Breast epithelium (tissue), 4 donors: ENCODE data around the gene ZHX3. TPM values are rescaled to one million over a fixed set of nuclear protein-coding genes. Genes with fewer than 3 reads are reported as not detected.

ENCODE experiments used
- DNase-seq, 2 donors: peaks; one replicate each; pipeline ENCODE4 v3.0.0-alpha.2; 2019; ENCODE audit warnings: low spot score in 2 of 2
- H3K27ac ChIP-seq, 2 donors: fragments of 200-600 bp; sonication (generic) in 1 of 2; one replicate each; pipeline ENCODE4 v1.5.1; 2016 to 2019; ENCODE audit warnings: mild to moderate bottlenecking in 1 of 2
- H3K27me3 ChIP-seq, 2 donors: fragments of 200-600 bp; sonication (generic) in 1 of 2; one replicate each; pipeline versions ENCODE4 v1.5.1 to v1.6.0; 2017 to 2019; ENCODE audit warnings: control low read depth in 1 of 2, mild to moderate bottlenecking in 1 of 2
- H3K36me3 ChIP-seq: fragments of 200-600 bp; one replicate; pipeline ENCODE4 v1.5.1; 2019
- H3K4me1 ChIP-seq, 2 donors: fragments of 200-600 bp; sonication (generic); one replicate each; pipeline ENCODE4 v1.5.1; 2016 to 2019; ENCODE audit warnings: control low read depth in 1 of 2
- H3K4me3 ChIP-seq, 3 donors: fragments of 200-600 bp; sonication (generic); 1 replicate in 2 of 3; 2 replicates in 1 of 3; pipeline ENCODE4 v1.5.1; 2016 to 2019; ENCODE audit warnings: mild to moderate bottlenecking in 3 of 3, moderate library complexity in 2 of 3
- H3K9me3 ChIP-seq, 2 donors: fragments of 200-600 bp; sonication (generic) in 1 of 2; one replicate each; pipeline ENCODE4 v1.5.1; 2016 to 2019; ENCODE audit warnings: control low read depth in 1 of 2
- POLR2A ChIP-seq: fragments of 450-650 bp; IDR thresholded peaks from one replicate; pipeline ENCODE4 v1.6.1; 2016; ENCODE audit warnings: antibody characterized with exemption, mild to moderate bottlenecking, moderate library complexity
- POLR2AphosphoS5 ChIP-seq, 3 donors: sonication (generic); formaldehyde crosslinking; IDR thresholded peaks; one replicate each; pipeline ENCODE4 v1.6.1; 2017; ENCODE audit warnings: antibody characterized with exemption in 3 of 3
- intact Hi-C: fragments of 100-400 bp; cut with DNase I; formaldehyde crosslinking; loops from one replicate; pipeline ENCODE4 v1.15.1; 2023; ENCODE audit warnings: low total_unique reads
- total RNA-seq, 3 donors: library from RNA; depleted of rRNA; stranded (reverse); fragments of >200 nt; gene quantifications; one replicate each; pipeline ENCODE4 v1.1.0, GENCODE V29; 2016
- TF ChIP-seq, protein P1 (sequence below), 3 donors: fragments of 450-650 bp; IDR thresholded peaks; one replicate each; pipeline ENCODE4 v1.5.1; 2016 to 2017; ENCODE audit warnings: antibody characterized with exemption in 3 of 3, mild to moderate bottlenecking in 3 of 3, moderate library complexity in 3 of 3

The ZHX3 gene
- total RNA-seq, 3 donors from 2014 or later: 34.4 to 35.7 (median 34.6) TPM

DNA sequence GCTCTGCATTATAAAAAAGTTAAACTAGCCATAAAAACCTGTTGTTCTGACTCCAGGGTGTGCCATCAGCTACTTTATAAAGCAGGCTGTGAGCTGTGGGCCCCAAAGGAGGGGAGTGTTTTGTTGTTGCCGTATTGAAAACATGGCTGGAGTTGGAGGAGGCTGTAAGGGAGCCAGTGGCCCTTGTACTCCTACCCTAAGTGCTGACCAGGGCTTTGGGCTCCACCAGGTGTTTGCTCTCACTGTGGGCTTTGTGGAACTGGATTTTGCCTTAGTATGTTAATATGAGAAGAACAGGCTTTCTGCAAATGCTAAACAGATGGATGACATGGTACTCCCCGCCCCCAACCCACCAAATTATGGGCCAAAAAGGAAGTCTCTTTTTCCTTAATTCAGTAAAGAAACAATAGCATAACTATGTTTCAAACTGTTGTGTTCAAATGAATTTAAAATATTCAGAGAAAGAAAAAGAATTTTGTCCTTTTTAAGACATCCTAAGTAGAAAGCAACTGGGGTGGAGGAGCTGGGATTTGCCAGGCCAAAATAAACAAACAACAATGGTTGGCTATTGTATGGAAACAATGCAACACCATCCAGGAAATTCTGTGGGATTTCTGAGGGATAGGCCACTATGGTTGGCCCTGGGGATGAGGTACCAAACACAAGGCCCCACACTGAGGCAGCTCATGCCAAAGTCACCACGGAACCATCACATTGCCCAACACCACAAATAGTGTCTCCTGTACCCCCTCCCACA, 116.9 kb downstream of the ZHX3 start:
- H3K4me1 ChIP-seq: no peaks in the 10 kb centered on the region
- H3K36me3 ChIP-seq: no peaks in the 10 kb centered on the region
- intact Hi-C loops: no loop called here
- H3K9me3 ChIP-seq: peaks cover 0 to 16% of the 10 kb centered on the region in 2 donors
- TF ChIP-seq, protein P1, sequence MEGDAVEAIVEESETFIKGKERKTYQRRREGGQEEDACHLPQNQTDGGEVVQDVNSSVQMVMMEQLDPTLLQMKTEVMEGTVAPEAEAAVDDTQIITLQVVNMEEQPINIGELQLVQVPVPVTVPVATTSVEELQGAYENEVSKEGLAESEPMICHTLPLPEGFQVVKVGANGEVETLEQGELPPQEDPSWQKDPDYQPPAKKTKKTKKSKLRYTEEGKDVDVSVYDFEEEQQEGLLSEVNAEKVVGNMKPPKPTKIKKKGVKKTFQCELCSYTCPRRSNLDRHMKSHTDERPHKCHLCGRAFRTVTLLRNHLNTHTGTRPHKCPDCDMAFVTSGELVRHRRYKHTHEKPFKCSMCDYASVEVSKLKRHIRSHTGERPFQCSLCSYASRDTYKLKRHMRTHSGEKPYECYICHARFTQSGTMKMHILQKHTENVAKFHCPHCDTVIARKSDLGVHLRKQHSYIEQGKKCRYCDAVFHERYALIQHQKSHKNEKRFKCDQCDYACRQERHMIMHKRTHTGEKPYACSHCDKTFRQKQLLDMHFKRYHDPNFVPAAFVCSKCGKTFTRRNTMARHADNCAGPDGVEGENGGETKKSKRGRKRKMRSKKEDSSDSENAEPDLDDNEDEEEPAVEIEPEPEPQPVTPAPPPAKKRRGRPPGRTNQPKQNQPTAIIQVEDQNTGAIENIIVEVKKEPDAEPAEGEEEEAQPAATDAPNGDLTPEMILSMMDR (IDR thresholded peaks at IDR 0.05): no peak
- TF ChIP-seq POLR2A (no peak), POLR2AphosphoS5 (IDR thresholded peaks at IDR 0.05) (no peak)
- H3K27ac ChIP-seq: peak overlapping the region in 1 of 2 donors; percentile 49
- no peak for DNase-seq
- H3K27me3 ChIP-seq: no peaks in the 10 kb centered on the region
- H3K4me3 ChIP-seq: no peak overlapping the region

DNA sequence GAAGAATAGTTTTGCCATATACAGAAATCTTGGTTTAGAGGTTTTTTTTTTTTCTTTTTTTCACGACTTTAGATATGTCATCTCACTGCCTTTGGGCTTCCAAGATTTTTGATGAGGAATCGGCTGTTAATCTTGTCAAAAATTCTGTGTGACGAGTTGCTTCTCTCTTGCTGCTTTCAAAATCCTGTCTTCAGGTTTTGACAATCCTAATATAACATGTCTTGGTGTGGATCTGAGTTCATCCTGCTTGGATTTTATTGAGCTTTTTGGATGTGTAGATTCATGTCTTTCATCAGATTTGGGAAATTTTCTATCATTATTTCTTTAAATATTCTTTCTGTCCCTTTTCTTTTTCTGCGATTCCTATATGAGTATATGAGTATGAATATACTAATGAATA, 119.1 kb downstream of the ZHX3 start:
- no peak overlapping the region for H3K4me3 ChIP-seq
- intact Hi-C loops: no loop called here
- no peak for TF ChIP-seq POLR2A
- TF ChIP-seq, protein P1 (IDR thresholded peaks at IDR 0.05): no peak
- TF ChIP-seq POLR2AphosphoS5 (IDR thresholded peaks at IDR 0.05): no peak

DNA sequence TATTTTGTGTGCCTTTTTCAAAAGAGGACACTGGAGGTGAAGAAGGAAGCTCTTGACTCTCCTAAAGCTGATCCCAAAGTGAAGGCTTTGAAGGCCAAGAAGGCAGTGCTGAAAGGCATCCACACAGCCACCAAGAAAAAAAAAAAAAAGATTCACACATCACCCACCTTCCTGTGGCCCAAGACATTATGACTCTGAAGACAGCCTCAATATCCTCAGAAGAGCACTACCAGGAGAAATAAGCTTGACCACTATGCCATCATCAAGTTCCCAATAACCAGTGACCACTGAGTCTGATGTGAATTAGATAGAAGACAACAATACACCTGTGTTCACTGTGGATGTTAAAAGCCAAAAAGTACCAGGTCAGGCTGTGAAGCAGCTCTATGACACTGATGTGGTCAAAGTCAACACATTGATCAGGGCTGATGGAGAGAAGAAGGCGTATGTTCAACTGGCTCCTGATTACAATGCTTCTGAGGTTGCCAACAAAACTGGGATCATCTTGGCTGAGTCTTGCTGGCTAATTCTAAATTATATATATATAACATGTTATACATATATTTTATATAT, 120.8 kb downstream of the ZHX3 start:
- no peaks in the 10 kb centered on the region for H3K27me3 ChIP-seq
- no peaks in the 10 kb centered on the region for H3K36me3 ChIP-seq
- peaks cover 0 to 16% of the 10 kb centered on the region in 2 donors for H3K9me3 ChIP-seq
- no peak for TF ChIP-seq POLR2A
- TF ChIP-seq POLR2AphosphoS5 (IDR thresholded peaks at IDR 0.05): no peak
- TF ChIP-seq, protein P1 (IDR thresholded peaks at IDR 0.05): no peak
- no peaks in the 10 kb centered on the region for H3K4me1 ChIP-seq
- intact Hi-C loops: no loop called here
- H3K27ac ChIP-seq: no peak overlapping the region
- H3K4me3 ChIP-seq: no peak overlapping the region
- DNase-seq: no peak

More for the DNA sequence above, 119.1 kb downstream of the ZHX3 start:
- H3K9me3 ChIP-seq: peaks cover 0 to 16% of the 10 kb centered on the region in 2 donors
- no peaks in the 10 kb centered on the region for H3K4me1 ChIP-seq
- no peaks in the 10 kb centered on the region for H3K27me3 ChIP-seq
- DNase-seq: no peak
- H3K36me3 ChIP-seq: no peaks in the 10 kb centered on the region
- H3K27ac ChIP-seq: no peak overlapping the region

DNA sequence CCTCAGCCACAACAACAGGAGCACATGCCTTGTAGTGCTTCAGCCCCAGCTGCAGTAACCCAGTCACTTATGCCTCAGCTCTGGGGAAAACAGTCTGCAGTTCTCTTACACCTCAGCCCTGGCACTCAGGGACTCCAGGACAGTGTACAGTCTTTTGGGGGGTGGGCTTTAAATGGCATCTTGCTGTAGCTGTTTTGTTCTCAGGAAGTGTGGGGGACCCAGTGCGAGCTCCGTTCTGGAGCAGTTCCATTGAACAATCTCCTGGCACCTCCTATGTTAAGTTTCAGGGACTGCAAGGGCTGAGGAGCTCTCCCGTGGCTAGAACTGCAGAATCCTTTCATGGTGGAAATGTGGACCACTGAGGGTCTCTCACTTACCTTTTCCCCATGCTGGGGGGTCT, 125.0 kb downstream of the ZHX3 start:
- no peaks in the 10 kb centered on the region for H3K36me3 ChIP-seq
- H3K9me3 ChIP-seq: peaks cover 7 to 18% of the 10 kb centered on the region in 2 donors
- TF ChIP-seq POLR2A (no peak), POLR2AphosphoS5 (IDR thresholded peaks at IDR 0.05) (no peak)
- TF ChIP-seq, protein P1 (IDR thresholded peaks at IDR 0.05): no peak
- H3K4me1 ChIP-seq: no peaks in the 10 kb centered on the region
- no peak overlapping the region for H3K27ac ChIP-seq
- H3K4me3 ChIP-seq: no peak overlapping the region
- no peaks in the 10 kb centered on the region for H3K27me3 ChIP-seq
- intact Hi-C loops: no loop called here
- DNase-seq: no peak
